ENCODE measurements around the gene LYZL6. TPM values are rescaled to one million over a fixed set of nuclear protein-coding genes. Genes with fewer than 3 reads are reported as not detected.
A peak's percentile ranks its signal among the peaks of the same experiment; 100 is the strongest.
"Not testable (repeated sequence)": the region's sequence is repeated elsewhere in the genome, so short reads cannot be mapped to it uniquely, and the experiment has no call there.

LYZL6 gene
- total RNA-seq, 1 donor from 2014 or later = not detected

DNA sequence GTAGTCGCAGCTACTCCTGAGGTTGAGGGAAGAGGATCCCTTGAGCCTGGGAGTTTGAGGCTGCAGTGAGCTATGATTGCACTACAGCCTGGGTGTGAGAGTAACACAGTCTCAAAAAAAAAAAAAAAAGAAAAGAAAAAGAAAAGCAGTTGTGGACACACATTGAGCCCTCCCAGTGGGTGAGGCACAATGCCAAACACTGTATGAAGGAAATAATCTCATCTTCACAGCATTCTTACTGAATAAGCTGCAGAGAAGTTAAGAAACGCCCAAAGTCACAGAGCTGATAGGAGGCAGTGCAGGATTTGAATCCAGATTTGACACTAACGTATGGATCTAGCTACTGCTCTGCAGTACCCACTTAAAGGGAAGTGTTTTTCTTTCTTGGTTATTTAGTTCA, 5.9 kb upstream of the LYZL6 start:
- TF ChIP-seq, protein P1, sequence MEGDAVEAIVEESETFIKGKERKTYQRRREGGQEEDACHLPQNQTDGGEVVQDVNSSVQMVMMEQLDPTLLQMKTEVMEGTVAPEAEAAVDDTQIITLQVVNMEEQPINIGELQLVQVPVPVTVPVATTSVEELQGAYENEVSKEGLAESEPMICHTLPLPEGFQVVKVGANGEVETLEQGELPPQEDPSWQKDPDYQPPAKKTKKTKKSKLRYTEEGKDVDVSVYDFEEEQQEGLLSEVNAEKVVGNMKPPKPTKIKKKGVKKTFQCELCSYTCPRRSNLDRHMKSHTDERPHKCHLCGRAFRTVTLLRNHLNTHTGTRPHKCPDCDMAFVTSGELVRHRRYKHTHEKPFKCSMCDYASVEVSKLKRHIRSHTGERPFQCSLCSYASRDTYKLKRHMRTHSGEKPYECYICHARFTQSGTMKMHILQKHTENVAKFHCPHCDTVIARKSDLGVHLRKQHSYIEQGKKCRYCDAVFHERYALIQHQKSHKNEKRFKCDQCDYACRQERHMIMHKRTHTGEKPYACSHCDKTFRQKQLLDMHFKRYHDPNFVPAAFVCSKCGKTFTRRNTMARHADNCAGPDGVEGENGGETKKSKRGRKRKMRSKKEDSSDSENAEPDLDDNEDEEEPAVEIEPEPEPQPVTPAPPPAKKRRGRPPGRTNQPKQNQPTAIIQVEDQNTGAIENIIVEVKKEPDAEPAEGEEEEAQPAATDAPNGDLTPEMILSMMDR (IDR thresholded peaks at IDR 0.05; ENCODE audit: partially characterized antibody, unreplicated experiment) = no peak
- Mint-ChIP-seq H3K36me3 (ENCODE audit: unreplicated experiment) (no peaks in the 10 kb centered on the region), H3K9me3 (ENCODE audit: unreplicated experiment) (no peaks in the 10 kb centered on the region), H3K4me1 (ENCODE audit: low read depth, unreplicated experiment) (no peaks in the 10 kb centered on the region), H3K27ac (ENCODE audit: unreplicated experiment) (no peak overlapping the region), H3K27me3 (ENCODE audit: unreplicated experiment) (peaks cover 2% of the 10 kb centered on the region), H3K4me3 (ENCODE audit: unreplicated experiment) (no peak overlapping the region)
- DNase-seq = no peak

DNA sequence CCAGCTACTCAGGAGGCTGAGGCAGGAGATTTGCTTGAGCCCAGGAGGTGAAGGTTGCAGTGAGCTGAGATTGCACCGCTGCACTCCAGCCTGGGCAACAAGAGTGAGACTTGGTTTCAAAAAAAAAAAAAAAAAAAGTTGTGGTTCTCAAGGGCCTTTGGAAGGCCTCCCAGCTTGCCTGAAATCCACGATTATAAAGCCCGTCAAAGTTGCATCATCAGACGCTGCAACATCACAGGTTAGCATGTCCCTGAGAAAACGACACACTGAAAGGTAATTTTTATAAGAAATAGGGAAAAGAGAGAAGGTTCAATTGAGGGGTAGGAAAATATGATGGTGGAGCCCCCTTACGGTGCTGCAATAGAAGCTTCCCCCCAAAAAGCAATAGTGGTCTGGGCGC, 4.6 kb upstream of the LYZL6 start:
- Mint-ChIP-seq H3K4me1 (ENCODE audit: low read depth, unreplicated experiment) (no peaks in the 10 kb centered on the region), H3K27me3 (ENCODE audit: unreplicated experiment) (peaks cover 4% of the 10 kb centered on the region), H3K36me3 (ENCODE audit: unreplicated experiment) (no peaks in the 10 kb centered on the region), H3K4me3 (ENCODE audit: unreplicated experiment) (no peak overlapping the region), H3K27ac (ENCODE audit: unreplicated experiment) (no peak overlapping the region), H3K9me3 (ENCODE audit: unreplicated experiment) (no peaks in the 10 kb centered on the region)
- TF ChIP-seq, protein P1 (IDR thresholded peaks at IDR 0.05; ENCODE audit: partially characterized antibody, unreplicated experiment) = no peak
- DNase-seq = no peak

DNA sequence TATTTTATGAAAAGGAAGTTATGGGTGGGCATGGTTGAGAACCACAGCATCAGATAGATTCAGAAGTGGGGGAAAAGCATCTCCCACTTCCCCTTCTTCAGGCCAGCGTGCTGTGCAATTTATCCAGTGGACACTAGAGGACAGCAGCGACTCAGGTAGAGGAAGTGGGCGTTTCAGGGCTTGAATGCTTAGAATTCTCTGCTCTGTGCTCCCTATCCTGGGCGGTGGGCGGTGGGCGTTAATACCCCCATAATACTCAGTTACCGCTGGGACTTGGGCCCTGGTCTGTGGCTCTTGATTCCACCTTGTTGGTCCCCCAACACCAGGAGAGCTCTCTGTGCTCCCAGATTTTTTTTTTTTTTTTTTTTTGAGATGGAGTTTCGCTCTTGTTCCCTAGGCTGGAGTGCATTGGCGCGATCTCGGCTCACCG, 3.7 kb upstream of the LYZL6 start:
- Mint-ChIP-seq H3K36me3 (ENCODE audit: unreplicated experiment) (no peaks in the 10 kb centered on the region), H3K27me3 (ENCODE audit: unreplicated experiment) (peaks cover 2% of the 10 kb centered on the region), H3K27ac (ENCODE audit: unreplicated experiment) (no peak overlapping the region), H3K4me3 (ENCODE audit: unreplicated experiment) (no peak overlapping the region), H3K4me1 (ENCODE audit: low read depth, unreplicated experiment) (no peaks in the 10 kb centered on the region), H3K9me3 (ENCODE audit: unreplicated experiment) (no peaks in the 10 kb centered on the region)
- peak; percentile 74 for DNase-seq
- TF ChIP-seq, protein P1 (IDR thresholded peaks at IDR 0.05; ENCODE audit: partially characterized antibody, unreplicated experiment) = peak; percentile 73

DNA sequence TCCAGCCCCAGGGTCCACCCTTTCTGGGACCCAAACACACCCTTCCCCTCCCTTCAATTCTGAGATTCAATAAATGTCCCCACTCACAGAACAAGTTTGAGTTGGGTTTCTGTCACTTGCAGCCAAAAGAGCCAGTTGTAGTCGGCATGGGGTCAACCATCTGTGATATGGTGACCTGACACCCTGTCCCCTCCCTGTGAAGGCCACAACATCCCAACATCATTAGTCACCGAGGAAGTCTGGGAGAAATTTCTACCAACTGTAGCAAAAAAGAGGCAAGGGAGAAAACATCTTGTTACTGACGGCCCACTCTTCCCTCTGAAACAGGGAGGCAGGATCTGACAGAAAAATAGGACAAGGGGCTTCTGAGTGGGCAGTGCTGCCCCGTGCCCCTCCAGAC, 638 bp upstream of the LYZL6 start:
- TF ChIP-seq, protein P1 (IDR thresholded peaks at IDR 0.05; ENCODE audit: partially characterized antibody, unreplicated experiment) = no peak
- H3K27ac Mint-ChIP-seq (ENCODE audit: unreplicated experiment) = no peak overlapping the region

DNA sequence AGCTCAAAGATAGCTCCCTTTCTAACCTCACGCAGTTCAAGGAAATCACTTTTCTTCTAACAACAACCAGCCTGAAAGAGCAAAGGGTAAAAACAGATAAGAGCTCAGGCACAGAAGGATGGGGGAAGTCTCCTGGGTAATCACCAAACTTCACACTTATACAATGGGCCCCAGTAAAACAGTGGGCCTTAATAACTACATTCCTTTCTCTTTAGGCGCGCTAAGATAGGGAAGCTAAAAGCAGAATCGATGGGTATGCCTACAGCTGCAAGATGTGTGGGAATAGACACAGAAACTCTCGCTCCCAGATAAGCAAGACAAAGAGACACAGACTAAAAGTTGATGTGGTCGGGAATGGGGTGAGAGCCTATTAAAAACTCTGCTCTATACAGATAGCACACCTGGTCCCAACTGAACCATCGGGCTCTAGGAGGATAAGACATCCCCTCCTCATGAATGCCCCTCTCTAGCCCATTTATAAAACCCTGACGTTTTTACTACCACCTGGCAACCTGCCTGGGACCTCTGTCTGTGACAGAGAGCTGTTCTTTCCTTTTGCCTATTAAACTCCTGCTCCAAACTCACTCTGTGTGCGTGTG, 826 bp downstream of the LYZL6 start:
- H3K4me1 Mint-ChIP-seq (ENCODE audit: low read depth, unreplicated experiment) = no peaks in the 10 kb centered on the region
- H3K27me3 Mint-ChIP-seq (ENCODE audit: unreplicated experiment) = peaks cover 3% of the 10 kb centered on the region
- no peak overlapping the region for H3K4me3 Mint-ChIP-seq (ENCODE audit: unreplicated experiment)
- no peak for DNase-seq
- H3K36me3 Mint-ChIP-seq (ENCODE audit: unreplicated experiment) = no peaks in the 10 kb centered on the region
- no peak overlapping the region for H3K27ac Mint-ChIP-seq (ENCODE audit: unreplicated experiment)
- TF ChIP-seq, protein P1 (IDR thresholded peaks at IDR 0.05; ENCODE audit: partially characterized antibody, unreplicated experiment) = no peak
- H3K9me3 Mint-ChIP-seq (ENCODE audit: unreplicated experiment) = no peaks in the 10 kb centered on the region

More for the DNA sequence above, 638 bp upstream of the LYZL6 start:
- Mint-ChIP-seq H3K4me3 (ENCODE audit: unreplicated experiment) (no peak overlapping the region), H3K9me3 (ENCODE audit: unreplicated experiment) (no peaks in the 10 kb centered on the region), H3K27me3 (ENCODE audit: unreplicated experiment) (peaks cover 3% of the 10 kb centered on the region), H3K4me1 (ENCODE audit: low read depth, unreplicated experiment) (no peaks in the 10 kb centered on the region), H3K36me3 (ENCODE audit: unreplicated experiment) (no peaks in the 10 kb centered on the region)
- DNase-seq = no peak

DNA sequence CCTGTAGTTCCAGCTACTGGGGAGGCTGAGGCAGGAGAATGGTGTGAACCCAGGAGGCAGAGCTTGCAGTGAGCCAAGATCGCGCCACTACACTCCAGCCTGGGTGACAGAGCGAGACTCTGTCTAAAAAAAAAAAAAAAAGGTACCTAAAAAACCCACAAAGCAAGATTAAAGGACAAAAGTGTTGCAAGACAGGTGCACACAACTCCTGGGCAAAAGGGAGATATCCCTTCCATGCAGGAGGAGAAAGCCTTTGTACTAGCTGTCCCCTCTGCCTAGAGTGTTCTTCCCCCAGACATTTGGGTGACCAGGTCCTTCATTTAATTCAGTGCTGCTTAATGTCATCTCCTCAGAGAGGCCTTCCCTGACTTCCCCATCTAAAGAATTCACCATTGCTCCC, 5.0 kb downstream of the LYZL6 start:
- not testable (repeated sequence) for DNase-seq; H3K27ac Mint-ChIP-seq (ENCODE audit: unreplicated experiment); H3K4me1 Mint-ChIP-seq (ENCODE audit: low read depth, unreplicated experiment); H3K9me3 Mint-ChIP-seq (ENCODE audit: unreplicated experiment); H3K4me3 Mint-ChIP-seq (ENCODE audit: unreplicated experiment); H3K36me3 Mint-ChIP-seq (ENCODE audit: unreplicated experiment); H3K27me3 Mint-ChIP-seq (ENCODE audit: unreplicated experiment)
